HG02885 (cell line): Measurements from ENCODE around the gene PARVA.
"Not testable (repeated sequence)": the region's sequence is repeated elsewhere in the genome, so short reads cannot be mapped to it uniquely, and the experiment has no call there.

Experiments used
- ATAC-seq: cut with Tn5 transposase; IDR thresholded peaks from one replicate; pipeline ENCODE4 v1.9.1; 2021; ENCODE audit warnings: mild to moderate bottlenecking; ENCODE audit not compliant: unreplicated experiment, poor library complexity

The PARVA gene

DNA sequence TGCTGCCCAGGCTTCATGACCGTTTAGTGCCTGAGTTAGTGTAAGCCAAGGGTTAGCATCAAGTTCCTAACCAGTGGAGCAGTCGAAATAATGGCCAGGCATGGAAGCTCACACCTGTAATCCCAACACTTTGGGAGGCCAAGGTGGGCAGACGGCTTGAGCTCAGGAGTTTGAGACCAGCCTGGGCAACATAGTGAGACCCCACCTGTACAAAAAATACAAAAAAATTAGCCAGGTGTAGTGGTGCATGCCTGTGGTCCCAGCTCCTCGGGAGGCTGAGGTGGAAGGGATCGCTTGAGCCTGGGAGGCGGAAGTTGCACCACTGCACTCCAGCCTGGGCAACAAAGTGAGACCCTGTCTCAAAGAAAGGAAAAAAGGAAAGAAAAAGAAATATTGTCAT, 143.2 kb downstream of the PARVA start:
- not testable (repeated sequence) for ATAC-seq

DNA sequence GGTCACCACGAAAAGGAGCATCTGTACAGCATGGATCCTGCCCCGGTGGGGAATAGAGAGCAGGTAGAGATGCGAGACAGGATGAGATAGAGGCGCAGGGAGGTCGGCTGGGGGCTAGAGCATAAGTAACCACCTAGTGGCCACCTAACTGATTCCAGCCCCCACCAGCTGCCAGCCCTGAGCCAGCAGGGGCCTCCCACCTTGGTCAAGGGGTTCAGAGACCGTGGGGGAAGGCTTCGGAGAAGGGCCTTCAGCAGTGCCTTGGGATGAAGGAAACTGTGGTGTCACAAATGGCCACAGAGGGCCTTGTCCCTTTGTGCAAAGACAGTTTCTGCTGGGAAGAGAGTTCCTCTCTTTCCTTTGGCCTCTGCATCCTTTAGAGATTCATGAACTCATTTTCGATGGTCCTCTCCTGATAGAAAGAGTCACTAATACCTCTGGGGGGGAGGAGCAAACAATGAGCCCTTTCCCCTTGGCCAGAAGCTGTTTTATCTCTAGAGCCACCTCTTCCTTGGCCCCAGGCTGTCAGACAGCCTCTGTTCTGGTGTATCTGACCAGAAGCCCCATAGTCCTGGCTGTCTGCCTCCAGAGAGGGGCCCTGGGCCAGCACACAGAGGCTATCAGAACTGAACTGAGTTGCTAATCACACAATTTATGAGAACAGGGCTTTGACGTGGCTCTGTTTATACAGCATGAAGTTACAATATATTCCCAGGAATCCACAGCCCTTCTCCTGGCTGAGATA, 146.0 kb downstream of the PARVA start:
- ATAC-seq = no peak

DNA sequence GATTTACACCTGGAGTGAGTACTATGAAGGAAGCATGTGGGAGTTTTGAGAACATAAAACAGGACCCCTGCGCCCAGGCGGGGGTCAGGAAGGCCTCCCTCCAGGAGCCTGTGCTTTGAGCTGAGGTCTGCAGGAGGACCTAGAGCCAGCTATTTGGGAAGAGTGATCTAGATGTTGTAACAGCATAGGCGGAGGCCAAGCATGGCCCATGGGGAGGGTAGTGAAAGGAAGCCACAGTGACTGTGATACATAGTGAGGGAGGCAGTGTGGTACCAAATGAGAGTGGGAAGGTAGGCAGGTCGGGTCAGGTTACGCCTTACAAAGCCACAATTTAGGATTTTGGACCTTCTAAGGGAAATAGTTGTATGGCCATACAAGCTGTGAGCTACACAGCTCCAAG, 147.5 kb downstream of the PARVA start:
- no peak for ATAC-seq

DNA sequence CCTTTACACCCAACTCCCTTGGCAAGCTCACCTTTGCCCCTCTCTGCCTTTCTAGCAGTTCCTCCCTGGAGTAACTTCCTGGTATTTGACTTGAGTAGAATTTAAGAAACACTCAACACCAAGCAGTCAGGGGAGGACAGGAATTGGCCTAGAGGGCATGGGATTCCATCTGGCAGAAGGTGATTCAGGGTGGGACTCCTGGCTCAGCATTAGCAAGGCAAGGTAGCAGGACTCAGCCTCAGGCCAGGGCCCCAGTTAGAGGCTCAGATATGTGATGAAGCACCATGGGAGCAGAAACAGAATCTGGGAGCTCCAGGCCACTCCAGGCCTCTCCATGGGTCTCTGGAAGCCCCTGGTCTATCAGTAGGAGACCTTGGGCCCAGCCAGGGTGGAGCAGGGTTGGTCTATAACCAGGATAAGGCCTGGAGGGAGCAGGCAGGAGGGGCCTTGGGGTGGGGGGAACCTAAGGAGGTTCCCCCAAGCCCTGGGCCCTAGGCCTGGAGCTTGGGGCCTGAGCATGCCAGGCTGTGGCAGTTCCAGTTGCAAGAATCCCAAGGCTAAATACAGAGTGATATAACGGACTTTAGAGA, 148.2 kb downstream of the PARVA start:
- ATAC-seq = no peak

DNA sequence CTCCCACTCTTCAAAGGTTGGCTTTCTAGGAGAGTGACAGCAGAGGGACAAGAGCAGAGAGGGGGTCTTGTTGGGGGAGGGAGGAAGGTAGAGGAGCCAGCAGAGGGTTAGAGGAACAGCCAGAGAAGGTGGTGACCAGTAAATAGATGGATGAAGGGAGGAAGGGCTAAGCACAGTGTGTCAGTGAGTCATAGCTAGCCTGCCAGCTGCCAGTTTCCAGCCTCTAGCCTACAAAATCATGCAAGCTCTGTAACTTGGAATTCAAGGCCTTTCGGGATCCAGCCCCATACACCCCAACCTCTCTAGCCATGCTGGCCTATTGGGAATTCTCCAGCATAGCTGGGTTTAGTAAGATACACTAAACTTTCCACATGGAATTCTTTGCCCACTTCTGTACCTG, 149.4 kb downstream of the PARVA start:
- no peak for ATAC-seq

DNA sequence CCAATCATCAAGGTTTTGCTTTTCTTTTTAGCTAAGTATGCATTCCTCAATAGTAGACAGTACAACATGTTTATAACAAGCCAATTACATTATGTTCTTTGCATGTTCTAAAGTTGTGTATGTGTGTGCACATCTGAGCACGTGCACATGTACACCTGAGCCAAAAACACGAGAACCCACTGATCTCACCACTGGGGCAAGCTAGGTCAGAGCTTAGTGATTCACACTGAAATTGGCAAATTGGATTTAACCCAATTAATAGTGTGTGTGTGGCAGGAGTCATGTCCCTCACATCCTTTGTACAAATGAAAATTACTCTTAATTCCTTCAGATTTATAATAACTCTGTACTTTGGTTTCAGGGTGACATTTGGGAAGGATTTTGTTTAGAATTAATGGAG, 151.1 kb downstream of the PARVA start:
- ATAC-seq = no peak

DNA sequence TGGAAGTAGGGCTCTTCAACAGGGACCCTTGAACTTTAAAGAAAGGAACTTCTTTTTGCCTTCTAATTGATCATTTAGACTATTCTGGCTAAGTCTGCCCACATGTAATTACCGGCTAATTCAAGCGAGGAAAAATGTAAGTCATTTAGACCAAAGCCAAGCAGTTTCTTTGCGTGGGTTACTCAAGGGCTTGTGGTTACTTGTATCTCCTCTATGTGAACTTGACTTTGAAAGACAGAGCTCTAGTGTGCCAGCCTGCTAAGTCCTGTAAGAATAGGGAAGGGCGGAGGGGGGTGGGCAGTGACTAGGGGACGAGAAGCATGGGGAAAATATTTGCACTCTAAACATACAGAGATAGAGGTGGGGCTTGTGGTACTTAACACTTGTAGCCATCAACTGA, 151.7 kb downstream of the PARVA start:
- no peak for ATAC-seq

DNA sequence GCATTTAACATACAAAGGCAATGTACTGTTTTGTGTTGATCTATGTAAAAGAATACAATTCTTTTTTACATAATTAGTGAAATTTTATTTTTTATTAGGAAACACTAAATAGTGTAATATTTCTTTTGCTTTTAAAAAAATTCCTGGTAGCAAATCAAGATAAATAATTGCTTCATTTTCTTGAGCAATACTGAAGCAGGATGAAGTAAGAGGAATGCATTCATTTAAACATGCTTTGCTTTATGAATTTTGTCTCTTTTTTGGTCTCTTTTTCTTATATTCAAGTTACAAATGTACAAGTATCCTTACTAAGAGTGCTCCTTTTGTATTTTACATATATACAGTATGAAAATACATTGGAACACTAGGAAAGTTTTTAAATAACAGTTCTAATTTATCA, 152.4 kb downstream of the PARVA start:
- no peak for ATAC-seq

DNA sequence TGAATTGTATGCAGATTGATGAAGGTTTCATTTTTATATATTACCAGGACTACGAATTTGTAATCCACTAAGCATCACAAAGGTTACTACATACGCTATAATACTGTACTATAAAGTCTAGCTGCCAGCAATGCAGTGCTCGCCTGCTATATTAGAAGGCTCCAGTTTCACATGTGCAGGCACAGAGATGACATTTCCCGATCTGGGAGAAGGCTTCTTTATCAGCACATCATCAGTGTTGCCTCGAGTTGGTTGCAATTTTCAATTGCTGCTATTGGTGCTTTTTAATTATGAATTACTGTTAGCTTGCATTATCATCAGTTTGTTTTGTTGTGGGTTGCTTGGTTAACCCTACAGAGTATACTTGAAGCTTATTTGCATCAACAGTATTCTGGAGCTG, 153.6 kb downstream of the PARVA start:
- ATAC-seq = no peak

DNA sequence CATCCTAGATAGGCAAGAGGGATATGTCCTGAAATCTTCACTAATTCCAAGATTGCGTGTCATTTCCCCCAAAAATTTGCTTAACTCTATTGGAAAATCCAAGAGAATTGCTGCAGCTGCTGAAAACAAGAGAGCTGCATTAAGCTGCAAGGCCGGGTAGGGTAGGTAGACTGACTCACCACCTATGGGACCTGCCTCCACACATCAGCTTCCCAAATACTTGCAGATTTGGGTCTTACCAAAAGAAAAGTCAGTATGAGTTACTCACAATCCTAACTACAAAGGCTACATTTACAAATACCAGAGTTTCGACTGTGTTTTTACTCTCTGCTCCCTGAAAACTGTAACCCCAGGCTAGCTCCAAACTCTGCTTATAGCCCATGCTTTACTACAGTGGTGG, 154.3 kb downstream of the PARVA start:
- no peak for ATAC-seq

DNA sequence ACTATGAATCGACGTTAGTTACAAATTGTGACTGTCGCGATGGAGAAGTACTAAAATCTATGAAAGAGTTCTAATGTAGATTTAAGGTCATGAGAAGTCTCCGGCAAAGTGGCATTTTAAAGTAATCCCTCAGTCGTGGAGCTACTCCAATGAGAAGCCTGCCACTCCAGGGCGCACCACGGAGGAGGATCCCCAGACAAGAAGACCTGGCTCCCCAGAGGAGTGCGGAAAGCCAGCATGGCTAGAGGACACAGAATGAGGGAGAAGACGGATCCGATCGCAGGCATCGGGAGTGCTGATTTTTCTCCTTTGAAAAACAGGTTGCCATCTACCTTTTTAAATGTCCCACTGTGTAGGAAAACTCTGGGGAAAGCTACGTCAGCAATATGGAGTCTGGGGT, 155.2 kb downstream of the PARVA start:
- no peak for ATAC-seq

DNA sequence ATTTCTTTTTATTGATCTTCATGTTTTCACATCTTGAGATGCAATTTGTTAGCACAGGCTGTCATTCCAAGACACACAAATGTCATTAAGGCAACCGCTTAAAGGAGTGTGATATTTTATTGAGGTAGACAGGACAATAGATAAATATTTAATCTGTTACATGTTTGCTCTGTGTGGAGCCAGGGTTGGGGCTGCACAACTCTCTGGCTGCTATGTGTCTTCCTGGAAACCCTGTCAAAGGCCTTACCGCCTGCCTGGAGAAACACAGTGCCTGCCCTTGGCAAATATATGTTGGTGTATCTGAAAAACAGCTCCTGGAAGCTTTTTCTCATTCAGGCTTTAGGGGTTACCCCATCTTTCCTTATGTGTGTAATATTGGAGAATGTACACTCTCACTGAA, 157.2 kb downstream of the PARVA start:
- no peak for ATAC-seq

DNA sequence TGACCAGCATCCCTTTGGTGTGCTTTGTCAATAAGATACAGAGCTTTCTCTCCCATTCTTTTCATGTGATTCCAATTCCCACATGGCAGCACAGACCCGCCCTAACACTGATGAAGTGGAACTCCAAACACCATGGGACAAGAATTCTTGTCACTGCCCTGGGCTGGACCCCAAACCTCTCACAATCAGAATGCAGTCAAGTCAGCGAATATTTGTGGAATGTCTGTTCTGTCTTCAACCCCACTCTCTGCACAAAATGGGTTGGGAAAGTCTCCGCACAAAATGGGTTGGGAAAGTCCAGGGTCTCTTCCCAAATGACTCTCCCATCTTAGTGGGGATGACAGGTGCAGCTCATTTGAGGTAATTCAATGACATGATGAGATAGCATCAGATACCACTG, 157.9 kb downstream of the PARVA start:
- no peak for ATAC-seq

DNA sequence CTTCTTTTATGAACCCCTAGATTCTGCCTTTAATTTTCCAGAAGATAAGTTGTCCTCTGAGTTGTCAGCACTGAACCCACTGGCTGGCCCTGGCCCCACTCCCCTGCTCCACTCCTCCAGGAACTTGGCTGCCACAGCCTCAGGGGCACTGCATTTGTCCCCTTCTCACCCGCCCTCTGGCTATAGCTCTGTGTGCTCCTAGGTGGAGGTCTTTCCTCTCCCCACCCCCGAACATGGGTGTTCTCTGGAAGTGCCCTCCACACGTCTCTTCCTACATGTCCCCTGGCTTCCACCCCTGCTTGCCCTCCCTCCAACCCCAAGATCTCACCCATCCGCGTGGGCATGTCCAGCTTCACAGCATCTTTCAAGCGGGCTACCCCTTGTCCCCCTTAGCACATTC, 159.2 kb downstream of the PARVA start:
- ATAC-seq = no peak

DNA sequence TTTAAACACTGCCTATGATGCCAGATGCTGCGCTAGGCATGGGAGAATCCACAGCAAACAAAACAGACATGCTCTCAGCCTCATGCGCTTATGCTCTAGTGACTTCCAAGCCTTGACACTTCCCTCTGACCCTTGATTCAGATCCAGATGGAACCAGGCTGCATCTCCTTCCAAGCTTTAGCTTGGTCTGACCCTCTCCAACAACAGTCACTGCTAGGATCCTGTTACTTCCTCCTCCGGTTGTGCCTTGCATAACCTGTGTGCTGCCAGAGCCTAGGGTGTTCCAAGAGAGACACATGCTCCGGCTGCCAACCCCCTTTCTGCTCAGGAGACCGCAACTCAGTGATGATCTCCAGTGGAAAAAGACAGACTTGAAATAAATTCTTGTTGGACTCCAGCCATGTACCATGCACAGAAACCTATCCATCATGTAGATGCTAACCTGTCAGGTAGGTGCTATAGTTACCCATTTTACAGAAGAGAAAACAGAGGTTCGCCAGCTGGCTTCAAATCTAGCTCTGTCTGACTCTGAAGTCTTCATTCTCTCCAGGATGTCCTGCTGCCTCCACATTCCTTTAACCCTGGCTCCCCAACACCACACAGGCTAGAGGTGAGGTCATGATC, 160.5 kb downstream of the PARVA start:
- ATAC-seq = no peak

DNA sequence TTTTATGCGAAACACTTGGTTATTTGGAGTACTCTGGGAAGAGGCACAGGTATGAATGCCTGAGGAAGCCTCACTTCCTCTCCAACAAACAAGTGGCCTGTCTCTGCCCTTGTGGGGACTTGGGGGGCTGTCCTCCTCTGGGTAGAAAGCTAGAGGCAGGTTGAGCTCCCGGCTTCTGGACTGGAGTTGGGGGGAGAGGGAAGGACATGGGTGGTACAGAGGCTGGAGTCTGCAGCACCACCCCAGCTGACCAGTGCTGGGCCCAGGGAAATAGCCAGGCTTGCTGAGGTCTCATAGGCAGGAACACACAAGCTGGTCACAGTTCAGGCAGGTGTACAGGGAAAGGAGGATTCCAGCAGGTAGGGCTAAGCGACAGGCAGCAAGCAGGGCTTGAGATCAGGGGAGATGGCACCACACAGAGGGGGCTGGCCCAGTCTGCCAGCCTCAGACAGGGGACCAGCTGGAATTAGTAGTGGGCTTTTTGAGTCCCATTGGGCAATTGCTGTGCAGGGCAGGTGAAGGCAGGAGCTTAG, 161.6 kb downstream of the PARVA start:
- no peak for ATAC-seq

DNA sequence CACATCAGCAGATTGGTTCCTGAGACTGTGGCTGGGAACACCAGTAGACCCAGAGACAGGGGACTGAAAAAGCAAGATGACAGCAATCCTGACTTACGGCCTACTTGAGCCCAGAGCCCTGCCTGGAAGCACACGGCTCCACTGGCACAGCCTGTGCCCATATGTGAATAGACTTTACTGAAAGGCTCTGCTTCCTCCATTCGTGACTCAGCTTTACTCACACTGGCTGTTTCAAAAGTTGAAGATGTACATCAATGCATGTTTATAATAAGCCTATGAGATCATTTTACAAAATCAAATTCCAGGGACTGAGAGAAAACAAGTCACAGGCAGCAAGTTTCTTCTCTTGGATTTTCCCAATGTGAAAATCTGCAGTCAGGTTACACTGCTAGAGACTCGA, 162.2 kb downstream of the PARVA start:
- ATAC-seq = no peak

DNA sequence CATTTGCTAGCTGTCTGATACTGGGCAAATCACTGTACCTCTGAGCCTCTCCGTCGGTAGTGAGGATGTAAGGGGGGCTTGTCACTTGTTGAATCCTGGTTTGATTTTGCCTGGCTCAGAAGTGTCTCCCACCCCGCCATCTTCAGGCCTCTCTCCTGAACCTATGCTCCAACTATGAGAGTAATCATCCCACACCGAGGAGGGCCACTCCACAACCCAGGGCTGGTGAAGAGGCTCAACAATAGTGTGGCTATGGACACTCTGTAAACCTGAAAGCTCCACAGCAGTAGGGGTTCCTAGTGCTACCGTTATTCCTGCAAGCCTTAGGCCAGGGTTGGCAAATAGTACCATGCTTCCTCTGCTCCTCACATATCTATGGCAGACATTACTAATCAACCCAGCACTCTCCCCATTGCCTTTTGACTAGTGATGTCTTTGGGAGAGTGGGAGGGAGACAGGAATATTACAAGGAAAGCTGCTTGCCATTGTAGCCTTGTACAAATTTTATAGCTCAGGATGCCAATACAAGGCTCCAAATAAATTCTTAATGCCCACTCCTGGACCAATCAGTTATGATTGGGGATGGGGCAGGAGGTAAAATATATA, 162.8 kb downstream of the PARVA start:
- ATAC-seq = no peak

DNA sequence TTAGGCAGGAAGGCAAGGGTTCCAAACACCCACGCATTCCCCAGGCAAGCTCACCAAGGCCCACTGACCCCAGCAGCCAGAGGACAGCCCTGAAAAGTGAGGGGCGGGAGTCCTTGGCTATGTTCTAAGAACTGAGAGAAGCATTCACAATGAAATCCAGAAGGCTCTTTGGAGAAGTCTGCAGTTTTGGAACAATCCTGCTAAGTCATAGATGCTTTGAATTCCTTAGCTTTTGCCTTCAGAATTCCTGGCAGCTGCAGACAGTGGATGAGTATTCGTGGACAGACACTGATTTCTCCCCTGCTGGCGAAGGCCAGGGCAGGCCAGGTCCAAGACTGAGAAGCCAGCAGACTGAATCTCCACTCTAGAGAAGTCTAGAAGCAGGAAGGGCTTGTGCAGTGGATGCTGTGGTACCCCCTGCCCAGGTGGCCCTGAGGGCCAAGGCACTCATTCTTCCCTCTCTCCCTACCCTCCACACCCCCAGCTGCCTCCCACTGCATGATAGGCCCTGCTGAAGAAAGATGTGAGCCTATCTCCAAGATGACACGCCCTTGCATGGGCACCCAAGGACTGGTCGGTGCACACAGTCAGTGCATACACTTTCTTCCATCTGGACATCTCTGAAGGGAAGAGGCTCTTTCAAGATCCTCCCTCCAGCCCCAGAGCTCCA, 163.7 kb downstream of the PARVA start:
- ATAC-seq = no peak

DNA sequence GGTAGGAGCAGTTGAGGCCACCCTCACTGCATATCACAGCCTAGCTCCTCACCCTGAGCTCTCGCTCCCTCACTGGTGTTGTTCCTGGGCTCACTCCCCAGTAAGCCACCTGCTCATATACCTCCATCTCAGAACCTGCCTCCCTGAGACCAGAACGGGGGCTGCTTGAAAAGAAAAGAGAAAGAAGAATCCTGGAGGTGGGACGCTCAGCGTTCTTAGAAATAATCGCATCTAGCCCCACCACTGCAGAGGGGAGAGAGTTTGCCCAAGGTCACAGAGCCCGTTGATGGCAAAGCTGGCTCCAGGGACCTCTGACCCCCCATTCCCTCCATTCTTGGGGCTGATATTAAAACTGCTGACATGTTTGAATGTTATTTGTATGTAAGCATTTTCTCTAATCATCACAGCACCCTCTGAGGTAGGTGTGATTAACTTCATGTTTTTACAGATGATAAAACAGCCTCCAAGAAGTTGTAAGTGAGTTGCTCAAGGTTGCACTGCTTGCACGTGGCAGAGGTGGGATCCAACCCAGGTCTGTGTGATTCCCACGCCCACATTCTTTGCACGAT, 164.3 kb downstream of the PARVA start:
- no peak for ATAC-seq
